Panc1 (cell line): ENCODE results near the gene TMEM31. TPM values are rescaled to one million over a fixed set of nuclear protein-coding genes. Genes with fewer than 3 reads are reported as not detected.

ENCODE experiments used
- ATAC-seq: fragments of 200-7000 bp; cut with Tn5 transposase; 2 replicates; pipeline ENCODE4 v1.9.1; 2020; ENCODE audit warnings: mild to moderate bottlenecking, moderate library complexity
- BruUV-seq: library from RNA; stranded (reverse); fragments of 400-500 nt; replicated peaks from 2 replicates; lab custom pipeline; 2021; lab: Mats Ljungman, UMichigan
- CTCF ChIA-PET: fragments of 300-600 bp; sonication (Branson Sonifier 250); formaldehyde crosslinking; loops from one replicate; lab custom pipeline; 2022; ENCODE audit warnings: antibody characterized with exemption; lab: Charles Lee
- POLR2A ChIA-PET: fragments of 300-600 bp; sonication (Branson Sonifier 250); formaldehyde crosslinking; loops from one replicate; lab custom pipeline; 2022; ENCODE audit warnings: antibody characterized with exemption; lab: Charles Lee
- DNase-seq: peaks from one replicate; pipeline ENCODE4 v3.0.0-alpha.2; 2010; ENCODE audit warnings: low read depth, low spot score
- H3K27ac ChIP-seq: 2 replicates; pipeline ENCODE4 v1.5.1; 2011; ENCODE audit warnings: mild to moderate bottlenecking, low read length, inconsistent platforms
- H3K27me3 ChIP-seq: fragments of 200-500 bp; sonication (Bioruptor generic); 2 replicates; pipeline ENCODE4 v1.6.0; 2014; ENCODE audit warnings: low read length, inconsistent platforms; ENCODE audit not compliant: control insufficient read depth, insufficient read depth
- H3K36me3 ChIP-seq: fragments of 200-500 bp; sonication (Bioruptor generic); 2 replicates; pipeline ENCODE4 v1.5.1; 2014; ENCODE audit warnings: inconsistent platforms, mild to moderate bottlenecking, low read length, moderate library complexity; ENCODE audit not compliant: control insufficient read depth, insufficient read depth
- H3K4me1 ChIP-seq: 2 replicates; pipeline ENCODE4 v1.5.1; 2011; ENCODE audit warnings: inconsistent platforms, mild to moderate bottlenecking, low read length, moderate library complexity; ENCODE audit not compliant: control insufficient read depth, insufficient read depth
- H3K4me3 ChIP-seq, 2 experiments: 2 replicates each; pipeline ENCODE4 v1.5.1; 2011 to 2012; ENCODE audit warnings: low read depth in 2 of 2, low read length in 2 of 2, mild to moderate bottlenecking in 2 of 2, inconsistent platforms in 1 of 2, moderate library complexity in 1 of 2
- H3K9me3 ChIP-seq: fragments of 200-500 bp; sonication (Bioruptor generic); 2 replicates; pipeline ENCODE4 v1.5.1; 2014; ENCODE audit warnings: low read depth, mild to moderate bottlenecking, inconsistent platforms, low read length, moderate library complexity; ENCODE audit not compliant: control insufficient read depth, insufficient read depth
- CTCF ChIP-seq: fragments of 450-650 bp; IDR thresholded peaks from 2 replicates; pipeline ENCODE4 v1.5.1; 2017; ENCODE audit warnings: mild to moderate bottlenecking
- REST ChIP-seq, 2 experiments: IDR thresholded peaks; 2 replicates each; pipeline ENCODE4 v1.6.1; 2011 to 2012; ENCODE audit warnings: low read depth in 2 of 2, control low read depth in 1 of 2, low read length in 1 of 2, mild to moderate bottlenecking in 1 of 2, moderate library complexity in 1 of 2; ENCODE audit not compliant: insufficient read depth in 1 of 2
- TCF7L2 ChIP-seq: IDR thresholded peaks from 2 replicates; pipeline ENCODE4 v1.6.1; 2011; ENCODE audit warnings: mild to moderate bottlenecking, low read depth, low read length, inconsistent platforms
- in situ Hi-C: cut with HindIII; loops from 2 replicates; pipeline ENCODE4 v1.10.0; 2016; ENCODE audit warnings: low sequenced_read_pairs, low pct_unique_long_range_greater_than_20kb
- intact Hi-C: fragments of 100-400 bp; cut with micrococcal nuclease; formaldehyde crosslinking; loops from one replicate; pipeline ENCODE4 v1.10.0; 2022; ENCODE audit not compliant: unreplicated experiment
- total RNA-seq: library from RNA; stranded (reverse); gene quantifications from one replicate; pipeline ENCODE4 v1.2.1, GENCODE V29; 2021; ENCODE audit not compliant: unreplicated experiment

TMEM31 gene
- total RNA-seq, 1 experiment from 2014 or later, result not detected

GRCh38 chrX:103722505-103722904 is 11.8 kb downstream of the TMEM31 start:
- in situ Hi-C loops (no loop called here), intact Hi-C loops (no loop called here)
- ChIA-PET CTCF (interaction anchor here (0.5 kb wide), 1 partner anchor 804 kb away, joined by 6 read pairs; no protein-coding TSS in a partner anchor), POLR2A (no interaction called here)
- BruUV-seq, result no TSS peak
- TF ChIP-seq REST (IDR thresholded peaks at IDR 0.05; ENCODE audit: insufficient read depth in 1 of 2, low read depth in 2 of 2, low read length in 1 of 2) (no peak), TCF7L2 (no peak)
- Histone ChIP-seq H3K27me3 (no peaks in the 10 kb centered on the region), H3K4me3 (no peak overlapping the region), H3K27ac (no peak overlapping the region), H3K4me1 (no peaks in the 10 kb centered on the region), H3K9me3 (no peaks in the 10 kb centered on the region), H3K36me3 (no peaks in the 10 kb centered on the region)
- DNase-seq, result no peak
- no peak for ATAC-seq

- no peak for ATAC-seq
- H3K4me3 ChIP-seq, result no peak overlapping the region
- in situ Hi-C loops (no loop called here), intact Hi-C loops (no loop called here)
- H3K27ac ChIP-seq, result no peak overlapping the region
- ChIA-PET CTCF (no interaction called here), POLR2A (no interaction called here)
- no peak for DNase-seq
- H3K4me1 ChIP-seq, result no peaks in the 10 kb centered on the region
- peaks cover 2% of the 10 kb centered on the region for H3K27me3 ChIP-seq
- no peaks in the 10 kb centered on the region for H3K9me3 ChIP-seq
- H3K36me3 ChIP-seq, result no peaks in the 10 kb centered on the region
- TF ChIP-seq REST (IDR thresholded peaks at IDR 0.05; ENCODE audit: insufficient read depth in 1 of 2, low read depth in 2 of 2, low read length in 1 of 2) (no peak), CTCF (no peak), TCF7L2 (no peak)
- no TSS peak for BruUV-seq
These were observed 15.8 kb downstream of the TMEM31 start for GRCh38 chrX:103726477-103726876.
